Endothelial cell of umbilical vein (primary cell): Measurements from ENCODE around the gene KCNIP3. TPM values are rescaled to one million over a fixed set of nuclear protein-coding genes. Genes with fewer than 3 reads are reported as not detected.

Experiments used
- BruUV-seq: library from RNA; stranded (reverse); fragments of 400-500 nt; replicated peaks from 2 replicates; lab custom pipeline; 2021; lab: Mats Ljungman, UMichigan
- CTCF ChIA-PET: fragments of 300-600, 350-600 bp; sonication (Branson Sonifier 250); formaldehyde crosslinking; loops from one replicate; lab custom pipeline; 2021; ENCODE audit warnings: antibody characterized with exemption, inconsistent platforms; lab: Charles Lee
- POLR2A ChIA-PET: fragments of 300-600, 350-600 bp; sonication (Branson Sonifier 250); formaldehyde crosslinking; loops from one replicate; lab custom pipeline; 2021; ENCODE audit warnings: antibody characterized with exemption, inconsistent platforms; lab: Charles Lee
- DNase-seq: peaks from one replicate; pipeline ENCODE4 v3.0.0-alpha.2; 2011; ENCODE audit warnings: low read depth, low spot score
- FAIRE-seq: peaks from 2 replicates; lab custom pipeline; 2011; peaks lifted over from hg19 to GRCh38; lab: Jason Lieb, UNC
- H2AFZ ChIP-seq: 2 replicates; pipeline ENCODE4 v1.6.0; 2012; ENCODE audit warnings: low read depth, low read length, control low read depth, inconsistent platforms
- H3K27ac ChIP-seq: 2 replicates; pipeline ENCODE4 v1.5.1; 2011; ENCODE audit warnings: low read depth, mild to moderate bottlenecking, control low read depth, low read length, moderate library complexity; ENCODE audit not compliant: insufficient read depth
- H3K27me3 ChIP-seq, 2 experiments: 2 replicates each; pipeline versions ENCODE4 v1.6.0 to v1.6.1; 2011; ENCODE audit warnings: low read length in 2 of 2, mixed read lengths in 1 of 2; ENCODE audit not compliant: control insufficient read depth in 2 of 2, insufficient read depth in 2 of 2
- H3K36me3 ChIP-seq, 2 experiments: 2 replicates in 1 of 2; 3 replicates in 1 of 2; pipeline ENCODE4 v1.5.1; 2011; ENCODE audit warnings: low read length in 2 of 2, mild to moderate bottlenecking in 1 of 2, moderate library complexity in 1 of 2; ENCODE audit not compliant: control insufficient read depth in 2 of 2, insufficient read depth in 2 of 2; ENCODE audit errors: extremely low read depth in 1 of 2
- H3K4me1 ChIP-seq: 3 replicates; pipeline ENCODE4 v1.5.1; 2011; ENCODE audit warnings: mild to moderate bottlenecking, low read length; ENCODE audit not compliant: control insufficient read depth, insufficient read depth; ENCODE audit errors: extremely low read depth
- H3K4me2 ChIP-seq: 2 replicates; pipeline ENCODE4 v1.6.1; 2011; ENCODE audit warnings: low read length, control low read depth, mixed read lengths; ENCODE audit not compliant: insufficient read depth
- H3K4me3 ChIP-seq, 3 experiments: fragments of 200-600 bp in 1 of 3; sonication (generic), shearing (Covaris generic) in 1 of 3; replicated peaks in 1 of 3; 2 replicates each; pipeline ENCODE4 v1.5.1; 2011 to 2016; ENCODE audit warnings: control low read depth in 3 of 3, low read length in 3 of 3, mild to moderate bottlenecking in 2 of 3, inconsistent platforms in 1 of 3, low read depth in 1 of 3, moderate library complexity in 1 of 3; ENCODE audit not compliant: insufficient read depth in 1 of 3
- H3K79me2 ChIP-seq: 2 replicates; pipeline ENCODE4 v1.6.0; 2012; ENCODE audit warnings: low read length, inconsistent platforms; ENCODE audit not compliant: control insufficient read depth, insufficient read depth
- H3K9ac ChIP-seq: replicated peaks from 2 replicates; pipeline ENCODE3; 2011; ENCODE audit warnings: low read length, control low read depth; ENCODE audit not compliant: insufficient read depth; ENCODE audit errors: extremely low read depth
- H3K9me1 ChIP-seq: replicated peaks from 3 replicates; pipeline ENCODE4 v1.6.0; 2011; ENCODE audit warnings: mild to moderate bottlenecking, low read length; ENCODE audit not compliant: control insufficient read depth, insufficient read depth; ENCODE audit errors: extremely low read depth
- H3K9me3 ChIP-seq: replicated peaks from 2 replicates; pipeline ENCODE4 v1.5.1; 2012; ENCODE audit warnings: low read length, inconsistent platforms; ENCODE audit not compliant: control insufficient read depth, insufficient read depth
- H4K20me1 ChIP-seq: replicated peaks from 2 replicates; pipeline ENCODE3; 2011; ENCODE audit warnings: mild to moderate bottlenecking, low read length; ENCODE audit not compliant: control insufficient read depth, insufficient read depth; ENCODE audit errors: extremely low read depth
- CTCF ChIP-seq, 2 donors: IDR thresholded peaks; 1 replicate in 1 of 2; 2 replicates in 1 of 2; pipeline ENCODE4 v1.5.1; 2011; ENCODE audit warnings: low read length in 2 of 2, mild to moderate bottlenecking in 2 of 2, moderate library complexity in 2 of 2, control low read depth in 1 of 2, inconsistent platforms in 1 of 2, low read depth in 1 of 2; ENCODE audit not compliant: insufficient read depth in 1 of 2; ENCODE audit errors: extremely low read depth in 1 of 2
- EZH2 ChIP-seq: IDR thresholded peaks from 2 replicates; pipeline ENCODE4 v1.6.1; 2012; ENCODE audit warnings: borderline replicate concordance, low read depth, mild to moderate bottlenecking, moderate library complexity, low read length, inconsistent platforms; ENCODE audit not compliant: severe bottlenecking
- FOS ChIP-seq: IDR thresholded peaks from 2 replicates; pipeline ENCODE4 v1.6.1; 2011; ENCODE audit warnings: mild to moderate bottlenecking, low read length, moderate library complexity, borderline replicate concordance; ENCODE audit not compliant: insufficient read depth
- GATA2 ChIP-seq: IDR thresholded peaks from 2 replicates; pipeline ENCODE4 v1.7.0; 2011; ENCODE audit warnings: low read depth, mild to moderate bottlenecking, moderate library complexity, mixed read lengths, low read length; ENCODE audit not compliant: insufficient read length, insufficient read depth
- JUN ChIP-seq: IDR thresholded peaks from 2 replicates; pipeline ENCODE4 v1.6.1; 2011; ENCODE audit warnings: borderline replicate concordance, low read depth; ENCODE audit not compliant: insufficient read length, insufficient read depth
- MAX ChIP-seq: IDR thresholded peaks from 2 replicates; pipeline ENCODE4 v1.6.1; 2011; ENCODE audit not compliant: insufficient read depth, insufficient read length
- MYC ChIP-seq: IDR thresholded peaks from one replicate; pipeline ENCODE4 v1.6.1; 2011; ENCODE audit warnings: mild to moderate bottlenecking, low read depth, low read length
- POLR2A ChIP-seq: IDR thresholded peaks from 2 replicates; pipeline ENCODE4 v1.6.1; 2012; ENCODE audit warnings: low read depth, mild to moderate bottlenecking, control low read depth, low read length
- POLR2AphosphoS5 ChIP-seq: IDR thresholded peaks from 2 replicates; pipeline ENCODE4 v1.6.1; 2012; ENCODE audit warnings: low read depth, mild to moderate bottlenecking, control low read depth, low read length, moderate library complexity; ENCODE audit not compliant: insufficient read depth
- dilution Hi-C: fragments of 300-500 bp; cut with MboI; formaldehyde crosslinking; loops from one replicate; pipeline ENCODE4 v1.15.0; 2019; ENCODE audit warnings: low sequenced_read_pairs; ENCODE audit not compliant: extremely low pct_ligation_motif_present
- intact Hi-C: fragments of 100-400 bp; cut with micrococcal nuclease; formaldehyde crosslinking; loops from one replicate; pipeline ENCODE4 v1.10.0; 2022
- polyA plus RNA-seq, 4 experiments: library from polyadenylated mRNA; depleted of rRNA in 3 of 4; stranded (reverse) in 3 of 4; unstranded in 1 of 4; fragments of >200 nt; gene quantifications; 2 replicates each; pipeline versions ENCODE4 v1.2.1 to v1.2.3, GENCODE V29; 2011 to 2012; ENCODE audit warnings: missing spikeins in 1 of 4
- total RNA-seq: library from RNA; stranded (reverse); gene quantifications from 2 replicates; pipeline ENCODE4 v1.2.3, GENCODE V29; 2021

KCNIP3 gene
- total and polyA plus RNA-seq, 2 donors (not counting 3 experiments of a cell fraction or from before 2014, with no cell fraction given): 0.12 to 0.62 TPM

GRCh38 chr2:95380731-95381130 lies 83.6 kb downstream of the KCNIP3 start:
- DNase-seq (no peak), FAIRE-seq (no peak)
- H3K9me1 ChIP-seq: no peaks in the 10 kb centered on the region
- BruUV-seq: no TSS peak
- POLR2A ChIA-PET: no interaction called here
- no peaks in the 10 kb centered on the region for H4K20me1 ChIP-seq
- no peak overlapping the region for H3K4me3 ChIP-seq
- H3K36me3 ChIP-seq: no peaks in the 10 kb centered on the region
- dilution Hi-C loops: no loop called here
- no peak overlapping the region for H3K4me2 ChIP-seq
- H2AFZ ChIP-seq: no peak overlapping the region
- H3K4me1 ChIP-seq: no peaks in the 10 kb centered on the region
- H3K79me2 ChIP-seq: no peaks in the 10 kb centered on the region
- no peaks in the 10 kb centered on the region for H3K27me3 ChIP-seq
- TF ChIP-seq POLR2AphosphoS5: no peak
- TF ChIP-seq GATA2: no peak
- no peak for TF ChIP-seq POLR2A
- no peak for TF ChIP-seq MYC
- TF ChIP-seq FOS: no peak
- TF ChIP-seq MAX: no peak
- TF ChIP-seq EZH2: no peak
- TF ChIP-seq CTCF (IDR thresholded peaks at IDR 0.05; ENCODE audit: extremely low read depth in 1 of 2, insufficient read depth in 1 of 2, low read depth in 1 of 2, low read length in 2 of 2): no peak
- no peak for TF ChIP-seq JUN
- intact Hi-C loops: no loop called here
- CTCF ChIA-PET: interaction anchor here (4.8 kb wide), 1 partner anchor 8 kb away, joined by 28 read pairs; no protein-coding TSS in a partner anchor
- no peak overlapping the region for H3K27ac ChIP-seq
- H3K9ac ChIP-seq: no peak overlapping the region
- no peaks in the 10 kb centered on the region for H3K9me3 ChIP-seq
